ENCODE results near the gene PDCL2.

GRCh38 chr4:55560096-55560495, 31.9 kb downstream of the PDCL2 start:
- no peak for TF ChIP-seq ZC3H10 (CRISPR knock-in tag; IDR thresholded peaks at IDR 0.05)
- no peak for TF ChIP-seq ZFP30 (CRISPR knock-in tag; IDR thresholded peaks at IDR 0.05)
- TF ChIP-seq ESRRG (CRISPR knock-in tag; IDR thresholded peaks at IDR 0.05), result no peak

Data from SK-N-SH treated with all-trans-retinoic acid at 6 μM for 48 hours (cell line).